Mesenchymal stem cell (in vitro differentiated cells and primary cell): ENCODE measurements around the gene RERE.
A peak's percentile ranks its signal among the peaks of the same experiment; 100 is the strongest.

ENCODE experiments used
- DNase-seq: peaks from one replicate; pipeline ENCODE4 v3.0.0-alpha.2; 2013
- H2AFZ ChIP-seq: one replicate; pipeline ENCODE4 v1.6.1; 2013; ENCODE audit warnings: low read depth, mild to moderate bottlenecking, control low read depth, inconsistent platforms, low read length, moderate library complexity
- H2AK5ac ChIP-seq: 2 replicates; pipeline ENCODE4 v1.6.1; 2013; ENCODE audit warnings: low read length, moderate library complexity, mild to moderate bottlenecking, inconsistent platforms; ENCODE audit not compliant: severe bottlenecking
- H2BK120ac ChIP-seq: one replicate; pipeline ENCODE4 v1.6.1; 2013; ENCODE audit warnings: low read depth, mild to moderate bottlenecking, inconsistent platforms, low read length, moderate library complexity
- H2BK12ac ChIP-seq, 2 experiments: one replicate each; pipeline ENCODE4 v1.6.1; 2013; ENCODE audit warnings: inconsistent platforms in 2 of 2, low read length in 2 of 2, mild to moderate bottlenecking in 2 of 2, moderate library complexity in 2 of 2, control low read depth in 1 of 2
- H2BK15ac ChIP-seq: one replicate; pipeline ENCODE4 v1.6.1; 2013; ENCODE audit warnings: mild to moderate bottlenecking, low read depth, inconsistent platforms; ENCODE audit not compliant: poor library complexity, severe bottlenecking
- H2BK5ac ChIP-seq: 2 replicates; pipeline ENCODE4 v1.6.1; 2013; ENCODE audit warnings: low read depth, mild to moderate bottlenecking, low read length, control low read depth, inconsistent platforms; ENCODE audit not compliant: poor library complexity, severe bottlenecking
- H3K14ac ChIP-seq, 2 experiments: one replicate each; pipeline ENCODE4 v1.6.1; 2013; ENCODE audit warnings: inconsistent platforms in 2 of 2, low read length in 2 of 2, control low read depth in 1 of 2, mild to moderate bottlenecking in 1 of 2, moderate library complexity in 1 of 2
- H3K18ac ChIP-seq, 2 experiments: one replicate each; pipeline ENCODE4 v1.6.1; 2013; ENCODE audit warnings: inconsistent platforms in 2 of 2, low read length in 2 of 2, control low read depth in 1 of 2, low read depth in 1 of 2, mild to moderate bottlenecking in 1 of 2
- H3K23ac ChIP-seq, 2 experiments: one replicate each; pipeline ENCODE4 v1.6.1; 2013; ENCODE audit warnings: inconsistent platforms in 2 of 2, low read length in 2 of 2, mild to moderate bottlenecking in 2 of 2, moderate library complexity in 2 of 2, control low read depth in 1 of 2
- H3K27ac ChIP-seq: 2 replicates; pipeline ENCODE4 v1.5.1; 2013; ENCODE audit warnings: mild to moderate bottlenecking, moderate library complexity, low read length, control low read depth, inconsistent platforms; ENCODE audit not compliant: poor library complexity, severe bottlenecking
- H3K27me3 ChIP-seq, 2 experiments: 2 replicates each; pipeline versions ENCODE4 v1.6.1 to v1.7.0; 2013; ENCODE audit warnings: low read length in 2 of 2, mild to moderate bottlenecking in 2 of 2, moderate library complexity in 2 of 2, control low read depth in 1 of 2, inconsistent platforms in 1 of 2; ENCODE audit not compliant: control insufficient read depth in 1 of 2, insufficient read depth in 1 of 2
- H3K36me3 ChIP-seq, 2 experiments: 2 replicates each; pipeline versions ENCODE4 v1.6.1 to v1.7.0; 2013; ENCODE audit warnings: low read length in 2 of 2, control low read depth in 1 of 2, inconsistent platforms in 1 of 2, low read depth in 1 of 2, mild to moderate bottlenecking in 1 of 2; ENCODE audit not compliant: insufficient read depth in 2 of 2, control insufficient read depth in 1 of 2
- H3K4ac ChIP-seq, 2 experiments: one replicate each; pipeline ENCODE4 v1.6.1; 2013; ENCODE audit warnings: inconsistent platforms in 2 of 2, low read length in 2 of 2, mild to moderate bottlenecking in 2 of 2, moderate library complexity in 2 of 2, control low read depth in 1 of 2, low read depth in 1 of 2
- H3K4me1 ChIP-seq: 2 replicates; pipeline ENCODE4 v1.6.1; 2013; ENCODE audit warnings: low read depth, low read length, control low read depth; ENCODE audit not compliant: control insufficient read depth, insufficient read depth
- H3K4me2 ChIP-seq: 2 replicates; pipeline ENCODE4 v1.6.1; 2013; ENCODE audit warnings: low read length, mild to moderate bottlenecking, inconsistent platforms; ENCODE audit not compliant: poor library complexity, severe bottlenecking
- H3K4me3 ChIP-seq, 2 experiments: 2 replicates each; pipeline versions ENCODE4 v1.5.1 to v1.7.0; 2013; ENCODE audit warnings: low read length in 2 of 2, mild to moderate bottlenecking in 2 of 2, control low read depth in 1 of 2, low read depth in 1 of 2; ENCODE audit not compliant: insufficient read depth in 1 of 2
- H3K79me1 ChIP-seq: replicated peaks from 2 replicates; pipeline ENCODE4 v1.6.1; 2013; ENCODE audit warnings: mild to moderate bottlenecking, control low read depth, low read length, inconsistent platforms; ENCODE audit not compliant: poor library complexity, severe bottlenecking
- H3K9ac ChIP-seq: 2 replicates; pipeline ENCODE4 v1.7.0; 2013; ENCODE audit warnings: mild to moderate bottlenecking, low read length, moderate library complexity
- H3K9me3 ChIP-seq: 2 replicates; pipeline ENCODE4 v1.7.0; 2013; ENCODE audit warnings: mild to moderate bottlenecking, low read length; ENCODE audit not compliant: control insufficient read depth
- H4K8ac ChIP-seq: one replicate; pipeline ENCODE4 v1.6.1; 2013; ENCODE audit warnings: inconsistent platforms, mild to moderate bottlenecking, low read length, moderate library complexity
- H4K91ac ChIP-seq: one replicate; pipeline ENCODE4 v1.6.1; 2013; ENCODE audit warnings: mild to moderate bottlenecking, low read length, inconsistent platforms
- WGBS: methylation state at CpG from one replicate; pipeline ENCODE4 v1.1.7; 2013; ENCODE audit warnings: mixed read lengths; 5-methylcytosine and 5-hydroxymethylcytosine counted together

Gene RERE

DNA sequence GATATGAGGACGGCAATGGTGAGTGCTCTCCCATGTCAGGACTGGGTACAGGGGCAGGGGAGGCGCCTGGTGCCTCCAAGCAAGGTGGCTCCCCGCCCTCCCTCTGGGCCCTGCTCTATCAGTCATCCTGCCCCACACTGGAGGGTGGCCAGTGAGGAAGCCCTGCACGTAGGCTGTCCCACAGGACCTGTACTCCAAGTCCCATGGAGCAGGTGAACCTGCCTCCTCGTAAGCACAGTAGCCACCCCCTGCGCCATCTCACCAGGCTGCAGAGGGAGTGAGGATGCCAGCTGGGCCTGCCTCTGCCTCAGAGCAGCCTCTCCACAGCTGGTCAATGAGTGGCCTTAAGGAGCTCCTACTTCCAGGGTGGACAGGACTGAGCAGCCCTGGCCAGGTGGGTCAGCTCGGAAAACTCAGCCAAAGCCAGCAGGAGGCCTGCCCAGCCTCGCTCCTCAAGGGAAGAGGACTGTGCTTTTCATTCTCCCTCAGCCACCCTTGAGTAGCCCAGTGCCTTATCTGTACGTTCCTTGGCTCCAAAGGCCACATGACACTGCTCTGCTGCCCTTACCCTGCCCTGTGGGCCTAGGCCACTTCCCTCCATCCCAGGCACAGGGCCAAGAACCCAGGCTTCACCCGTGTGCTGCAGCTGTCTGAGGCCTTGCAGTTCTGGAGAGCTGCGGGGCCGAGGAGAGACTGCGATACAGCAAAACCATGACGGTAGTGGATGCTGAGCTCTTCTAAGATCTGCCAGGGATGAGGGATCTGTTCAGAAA lies 459.9 kb downstream of the RERE start:
- H2BK120ac ChIP-seq: no peak overlapping the region
- H3K14ac ChIP-seq: no peak overlapping the region
- no peak overlapping the region for H3K4me3 ChIP-seq
- H3K18ac ChIP-seq: no peak overlapping the region
- no peak overlapping the region for H2BK15ac ChIP-seq
- no peak overlapping the region for H3K9ac ChIP-seq
- H2AK5ac ChIP-seq: no peak overlapping the region
- no peak overlapping the region for H3K4me2 ChIP-seq
- H4K91ac ChIP-seq: no peak overlapping the region
- peaks cover 26% of the 10 kb centered on the region for H3K4me1 ChIP-seq
- no peak overlapping the region for H4K8ac ChIP-seq
- 96% methylated on average over 14 of the region's 14 CpGs for WGBS
- H3K79me1 ChIP-seq: peaks cover 52% of the 10 kb centered on the region
- H3K27me3 ChIP-seq: no peaks in the 10 kb centered on the region
- H2BK5ac ChIP-seq: no peak overlapping the region
- no peak overlapping the region for H2AFZ ChIP-seq
- no peak overlapping the region for H3K27ac ChIP-seq
- H2BK12ac ChIP-seq: no peak overlapping the region
- no peak for DNase-seq
- H3K4ac ChIP-seq: no peak overlapping the region
- peaks cover 92 to 95% of the 10 kb centered on the region in 2 experiments for H3K36me3 ChIP-seq
- H3K9me3 ChIP-seq: no peaks in the 10 kb centered on the region
- no peak overlapping the region for H3K23ac ChIP-seq

DNA sequence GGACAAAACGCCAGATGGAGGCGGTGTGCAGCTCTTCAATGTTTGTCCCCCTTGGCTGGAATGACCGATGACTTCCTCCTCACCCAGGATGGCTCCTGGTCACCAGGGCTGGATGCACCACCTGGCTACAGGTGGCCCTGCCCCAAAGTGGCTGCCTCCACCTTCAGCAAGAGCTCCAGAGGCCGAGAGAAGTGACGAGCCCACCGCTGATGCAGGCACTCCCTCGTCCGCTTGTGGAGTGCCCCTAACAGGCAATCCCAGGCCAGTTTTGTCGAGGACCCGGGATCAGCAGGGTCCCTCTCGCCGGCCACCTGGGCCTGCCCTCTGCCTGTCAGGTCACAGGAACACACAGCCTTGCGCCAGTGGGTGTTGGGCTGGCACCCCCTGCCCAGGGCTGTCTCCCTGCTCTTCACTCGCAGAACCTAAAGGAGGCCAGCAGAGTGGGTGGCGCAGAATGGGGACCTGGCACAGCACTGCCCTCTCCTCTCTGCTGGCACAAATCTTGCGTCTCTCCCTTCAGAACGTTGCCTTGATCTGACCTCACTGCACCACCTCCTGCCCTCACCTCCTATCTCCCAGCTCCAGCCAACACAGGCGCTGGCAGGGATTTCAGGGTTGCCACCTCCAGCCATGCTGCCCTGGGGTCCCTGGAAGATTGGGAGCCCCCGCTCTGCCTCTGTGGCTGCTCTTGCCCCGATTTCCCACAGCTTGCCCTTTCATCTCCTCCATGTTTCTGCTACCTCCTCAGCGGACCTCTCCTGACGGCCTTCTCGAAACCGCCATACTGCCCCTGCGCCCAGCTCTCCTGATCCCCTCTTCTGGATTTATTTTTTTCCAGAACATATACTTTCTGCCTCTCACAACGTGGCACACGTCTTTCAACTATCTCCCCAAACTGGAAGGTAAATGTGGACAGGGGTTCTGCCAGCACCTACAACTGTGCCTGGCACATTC lies 460.9 kb downstream of the RERE start:
- H2BK120ac ChIP-seq: no peak overlapping the region
- H3K79me1 ChIP-seq: peaks cover 48% of the 10 kb centered on the region
- H4K8ac ChIP-seq: no peak overlapping the region
- peaks cover 26% of the 10 kb centered on the region for H3K4me1 ChIP-seq
- H2BK15ac ChIP-seq: no peak overlapping the region
- H2BK5ac ChIP-seq: no peak overlapping the region
- no peak overlapping the region for H3K4ac ChIP-seq
- peaks cover 88 to 94% of the 10 kb centered on the region in 2 experiments for H3K36me3 ChIP-seq
- no peak overlapping the region for H3K4me2 ChIP-seq
- peak overlapping the region in 1 of 2 experiments; percentile 85 for H3K23ac ChIP-seq
- H4K91ac ChIP-seq: no peak overlapping the region
- no peaks in the 10 kb centered on the region for H3K9me3 ChIP-seq
- H2AK5ac ChIP-seq: no peak overlapping the region
- H3K27ac ChIP-seq: no peak overlapping the region
- no peak overlapping the region for H3K14ac ChIP-seq
- H2BK12ac ChIP-seq: no peak overlapping the region
- H3K4me3 ChIP-seq: no peak overlapping the region
- no peaks in the 10 kb centered on the region for H3K27me3 ChIP-seq
- WGBS: 96% methylated on average over 27 of the region's 27 CpGs
- H3K18ac ChIP-seq: no peak overlapping the region
- H2AFZ ChIP-seq: no peak overlapping the region
- DNase-seq: no peak
- H3K9ac ChIP-seq: no peak overlapping the region

DNA sequence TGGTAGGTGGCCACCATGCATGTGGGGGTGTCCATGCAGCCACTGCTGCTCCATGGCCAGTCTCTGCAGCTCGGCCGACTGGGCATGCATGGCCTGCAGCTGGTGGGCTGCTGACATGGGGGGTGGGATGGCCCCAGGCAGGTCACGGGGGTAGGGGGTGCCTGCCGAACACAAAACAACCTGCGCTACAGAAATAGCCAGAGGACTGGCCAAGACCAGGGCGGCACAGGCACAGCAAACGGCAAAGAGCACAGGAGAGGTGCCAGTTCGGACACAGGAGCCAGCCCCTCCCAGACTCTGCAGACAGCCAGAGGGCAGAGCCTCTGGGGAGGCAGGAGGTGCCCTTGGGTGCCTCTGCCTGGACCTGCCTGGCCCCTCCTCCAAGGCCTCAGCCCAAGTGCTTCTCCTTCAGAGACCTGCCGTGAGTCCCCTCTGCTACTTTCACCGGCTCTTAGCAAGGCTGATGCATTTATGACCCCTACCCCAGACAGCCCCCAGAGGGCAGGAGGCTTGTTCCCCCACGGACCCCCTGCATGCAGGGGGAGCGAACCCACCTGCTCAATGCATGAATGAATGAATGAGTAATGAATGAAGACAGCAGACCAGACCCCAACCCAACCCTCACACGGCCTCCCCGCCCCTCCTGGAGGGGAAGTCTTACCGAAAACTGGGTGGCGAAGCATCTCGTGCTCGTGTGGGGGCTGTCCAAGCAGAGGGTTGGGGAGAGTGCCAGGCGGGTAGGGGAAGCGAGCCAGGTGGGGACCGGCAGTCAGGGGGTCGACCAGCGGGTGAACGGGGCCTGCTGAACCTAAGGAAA lies 461.8 kb downstream of the RERE start:
- no peak for DNase-seq
- whole genome bisulfite sequencing: 95% methylated on average over 21 of the region's 24 CpGs
- Histone ChIP-seq H3K79me1 (peaks cover 41% of the 10 kb centered on the region), H2AFZ (no peak overlapping the region), H3K27ac (no peak overlapping the region), H3K4me2 (no peak overlapping the region), H2BK12ac (no peak overlapping the region), H3K9me3 (no peaks in the 10 kb centered on the region), H4K8ac (no peak overlapping the region), H3K9ac (no peak overlapping the region), H2BK5ac (no peak overlapping the region), H2BK15ac (no peak overlapping the region), H3K4ac (no peak overlapping the region), H4K91ac (no peak overlapping the region), H3K4me1 (peaks cover 24% of the 10 kb centered on the region), H2BK120ac (no peak overlapping the region), H3K18ac (no peak overlapping the region), H3K4me3 (no peak overlapping the region), H3K23ac (no peak overlapping the region), H2AK5ac (no peak overlapping the region), H3K27me3 (no peaks in the 10 kb centered on the region), H3K36me3 (peaks cover 80 to 94% of the 10 kb centered on the region in 2 experiments), H3K14ac (no peak overlapping the region)
